Calu3 (cell line): ENCODE measurements around the gene ACACA. TPM values are rescaled to one million over a fixed set of nuclear protein-coding genes. Genes with fewer than 3 reads are reported as not detected.
A peak's percentile ranks its signal among the peaks of the same experiment; 100 is the strongest.

Experiments used
- BruUV-seq: library from RNA; stranded (reverse); fragments of 400-500 nt; replicated peaks from 2 replicates; lab custom pipeline; 2021; lab: Mats Ljungman, UMichigan
- CTCF ChIA-PET: fragments of 300-600 bp; sonication (Branson Sonifier 250); formaldehyde crosslinking; loops from one replicate; lab custom pipeline; 2022; ENCODE audit warnings: antibody characterized with exemption; lab: Charles Lee
- DNase-seq: peaks from one replicate; pipeline ENCODE4 v3.0.0; 2022
- H3K27ac Mint-ChIP-seq: one replicate; pipeline ENCODE4 v1.8.0; 2022; ENCODE audit warnings: mixed read lengths; ENCODE audit not compliant: unreplicated experiment
- H3K27me3 Mint-ChIP-seq: one replicate; pipeline ENCODE4 v1.8.0; 2022; ENCODE audit warnings: mixed read lengths; ENCODE audit not compliant: unreplicated experiment
- H3K36me3 Mint-ChIP-seq: one replicate; pipeline ENCODE4 v1.8.0; 2022; ENCODE audit warnings: mild to moderate bottlenecking, moderate library complexity, mixed read lengths; ENCODE audit not compliant: insufficient read depth, unreplicated experiment
- H3K4me1 Mint-ChIP-seq: one replicate; pipeline ENCODE4 v1.8.0; 2022; ENCODE audit warnings: mild to moderate bottlenecking, low read depth, mixed read lengths; ENCODE audit not compliant: unreplicated experiment
- H3K4me3 Mint-ChIP-seq: one replicate; pipeline ENCODE4 v1.8.0; 2022; ENCODE audit warnings: mild to moderate bottlenecking, low read depth, moderate library complexity, mixed read lengths; ENCODE audit not compliant: unreplicated experiment
- H3K9me3 Mint-ChIP-seq: one replicate; pipeline ENCODE4 v1.8.0; 2022; ENCODE audit warnings: low read depth, mixed read lengths; ENCODE audit not compliant: unreplicated experiment
- CTCF ChIP-seq: fragments of 200-600 bp; IDR thresholded peaks from one replicate; pipeline ENCODE4 v1.8.0; 2022; ENCODE audit warnings: antibody characterized with exemption; ENCODE audit not compliant: unreplicated experiment
- intact Hi-C: fragments of 100-400 bp; cut with micrococcal nuclease; formaldehyde crosslinking; loops from one replicate; pipeline ENCODE4 v1.10.0; 2022; ENCODE audit not compliant: unreplicated experiment
- total RNA-seq: library from RNA; stranded (reverse); gene quantifications from 2 replicates; pipeline ENCODE4 v1.2.3, GENCODE V29; 2022

ACACA gene
- total RNA-seq, 1 experiment from 2014 or later, result 392 TPM

- BruUV-seq, result no TSS peak
- CTCF ChIA-PET, result interaction anchor here (0.6 to 2.2 kb wide), 6 partner anchors 13 to 631 kb away, joined by 3 to 9 read pairs (median 4); no protein-coding TSS in a partner anchor
- intact Hi-C loops, result no loop called here
- Mint-ChIP-seq H3K27me3 (no peaks in the 10 kb centered on the region), H3K4me3 (no peak overlapping the region), H3K4me1 (no peaks in the 10 kb centered on the region), H3K36me3 (peaks cover 49% of the 10 kb centered on the region), H3K9me3 (no peaks in the 10 kb centered on the region), H3K27ac (no peak overlapping the region)
- no peak for TF ChIP-seq CTCF
- DNase-seq, result no peak
Observed at GRCh38 chr17:37197336-37197735, 209.3 kb downstream of the ACACA start.

DNA sequence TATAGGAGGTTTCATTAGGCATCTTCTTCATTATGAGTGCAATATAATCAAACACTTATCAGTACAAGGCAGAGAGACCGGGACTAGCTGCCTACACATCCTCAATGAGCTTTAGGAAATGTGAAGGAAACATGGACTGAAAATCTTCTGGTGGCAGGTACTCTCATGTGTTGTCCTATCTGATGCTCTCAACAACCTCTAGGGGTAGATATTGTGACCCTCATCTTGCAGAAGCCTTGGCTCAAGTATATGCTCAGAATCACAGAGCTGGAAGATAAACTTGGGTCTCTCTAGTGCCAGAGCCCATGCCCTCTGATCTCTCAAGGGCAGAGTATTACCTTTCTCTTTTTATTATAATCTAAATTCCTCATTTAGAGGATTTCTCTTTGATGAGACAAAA lies 212.4 kb downstream of the ACACA start:
- Mint-ChIP-seq H3K9me3 (no peaks in the 10 kb centered on the region), H3K27ac (no peak overlapping the region), H3K27me3 (no peaks in the 10 kb centered on the region), H3K4me3 (no peak overlapping the region), H3K36me3 (peaks cover 74% of the 10 kb centered on the region), H3K4me1 (no peaks in the 10 kb centered on the region)
- BruUV-seq, result no TSS peak
- DNase-seq, result no peak
- intact Hi-C loops, result loop anchor here (2.0 kb wide), 2 partner anchors 13 to 21 kb away; no protein-coding TSS in a partner anchor
- CTCF ChIA-PET, result interaction anchor here (0.6 to 1.9 kb wide), 4 partner anchors 12 to 180 kb away, joined by 4 to 5 read pairs (median 4); no protein-coding TSS in a partner anchor
- no peak for TF ChIP-seq CTCF

DNA sequence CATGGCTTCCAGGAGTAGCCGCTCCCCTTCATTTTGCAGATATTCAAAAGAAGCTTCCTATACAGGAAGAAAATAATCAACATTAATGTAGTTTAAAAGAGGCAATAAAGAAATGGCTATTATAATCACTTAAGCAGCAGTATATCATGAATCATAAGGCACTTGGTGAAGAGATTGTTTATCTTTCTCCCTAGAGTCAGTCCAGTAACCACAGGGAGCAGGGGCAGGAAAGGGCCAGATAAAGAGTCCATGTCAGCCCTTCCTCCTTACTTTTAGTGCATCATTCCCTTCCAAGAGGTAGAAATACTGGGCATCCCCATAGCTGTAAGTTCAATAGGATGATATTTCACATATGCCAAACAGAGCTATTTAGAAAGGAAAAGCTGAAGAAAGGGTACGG lies 215.4 kb downstream of the ACACA start:
- no peak overlapping the region for H3K27ac Mint-ChIP-seq

GRCh38 chr17:37190493-37190892 lies 216.1 kb downstream of the ACACA start:
- CTCF ChIA-PET, result no interaction called here
- H3K36me3 Mint-ChIP-seq, result peaks cover 79% of the 10 kb centered on the region
- no peak overlapping the region for H3K27ac Mint-ChIP-seq
- no peak overlapping the region for H3K4me3 Mint-ChIP-seq
- TF ChIP-seq CTCF, result peak; percentile 58
- intact Hi-C loops, result no loop called here
- no peaks in the 10 kb centered on the region for H3K4me1 Mint-ChIP-seq
- H3K27me3 Mint-ChIP-seq, result no peaks in the 10 kb centered on the region
- DNase-seq, result no peak
- H3K9me3 Mint-ChIP-seq, result no peaks in the 10 kb centered on the region
- BruUV-seq, result no TSS peak

More for the DNA sequence above, 215.4 kb downstream of the ACACA start:
- H3K4me1 Mint-ChIP-seq, result no peaks in the 10 kb centered on the region
- no peaks in the 10 kb centered on the region for H3K9me3 Mint-ChIP-seq
- TF ChIP-seq CTCF, result no peak
- peaks cover 79% of the 10 kb centered on the region for H3K36me3 Mint-ChIP-seq
- H3K27me3 Mint-ChIP-seq, result no peaks in the 10 kb centered on the region
- no TSS peak for BruUV-seq
- H3K4me3 Mint-ChIP-seq, result no peak overlapping the region
- CTCF ChIA-PET, result interaction anchor here (0.6 to 1.0 kb wide), 2 partner anchors 146 to 182 kb away, joined by 3 read pairs; no protein-coding TSS in a partner anchor
- intact Hi-C loops, result no loop called here
- DNase-seq, result no peak
